ENCODE measurements around the gene SLC7A11. TPM values are rescaled to one million over a fixed set of nuclear protein-coding genes. Genes with fewer than 3 reads are reported as not detected.

The SLC7A11 gene
- total RNA-seq, 4 donors from 2014 or later, result 0.61 to 1.2 (median 0.73) TPM

GRCh38 chr4:138114434-138114833 lies 127.7 kb downstream of the SLC7A11 start:
- WGBS, 2 donors, result 36 to 47% methylated on average over 1 of the region's 1 CpG
- TF ChIP-seq POLR2A (IDR thresholded peaks at IDR 0.05) (no peak), CTCF (IDR thresholded peaks at IDR 0.05) (no peak)
- no peak overlapping the region for H3K4me3 ChIP-seq (ENCODE audit: low read depth, poor library complexity, severe bottlenecking)
- intact Hi-C loops (cut with DNase I; ENCODE audit: low total_unique reads), result no loop called here
- DNase-seq (ENCODE audit: low spot score in 2 of 2), result no peak

All from lower leg skin (tissue), 4 donors.